ENCODE measurements around the gene MELK.
"Not testable (repeated sequence)": the region's sequence is repeated elsewhere in the genome, so short reads cannot be mapped to it uniquely, and the experiment has no call there.

Gene MELK

GRCh38 chr9:36543916-36544315, 28.8 kb upstream of the MELK start:
- TF ChIP-seq, protein P1, sequence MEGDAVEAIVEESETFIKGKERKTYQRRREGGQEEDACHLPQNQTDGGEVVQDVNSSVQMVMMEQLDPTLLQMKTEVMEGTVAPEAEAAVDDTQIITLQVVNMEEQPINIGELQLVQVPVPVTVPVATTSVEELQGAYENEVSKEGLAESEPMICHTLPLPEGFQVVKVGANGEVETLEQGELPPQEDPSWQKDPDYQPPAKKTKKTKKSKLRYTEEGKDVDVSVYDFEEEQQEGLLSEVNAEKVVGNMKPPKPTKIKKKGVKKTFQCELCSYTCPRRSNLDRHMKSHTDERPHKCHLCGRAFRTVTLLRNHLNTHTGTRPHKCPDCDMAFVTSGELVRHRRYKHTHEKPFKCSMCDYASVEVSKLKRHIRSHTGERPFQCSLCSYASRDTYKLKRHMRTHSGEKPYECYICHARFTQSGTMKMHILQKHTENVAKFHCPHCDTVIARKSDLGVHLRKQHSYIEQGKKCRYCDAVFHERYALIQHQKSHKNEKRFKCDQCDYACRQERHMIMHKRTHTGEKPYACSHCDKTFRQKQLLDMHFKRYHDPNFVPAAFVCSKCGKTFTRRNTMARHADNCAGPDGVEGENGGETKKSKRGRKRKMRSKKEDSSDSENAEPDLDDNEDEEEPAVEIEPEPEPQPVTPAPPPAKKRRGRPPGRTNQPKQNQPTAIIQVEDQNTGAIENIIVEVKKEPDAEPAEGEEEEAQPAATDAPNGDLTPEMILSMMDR (IDR thresholded peaks at IDR 0.05; ENCODE audit: low read depth, low read length, missing control alignments), result no peak
- no peak overlapping the region for H3K4me3 ChIP-seq (ENCODE audit: low read depth, low read length)
- in situ Hi-C loops (cut with HindIII; ENCODE audit: low sequenced_read_pairs), result no loop called here
- peak; percentile 93 for DNase-seq (ENCODE audit: low read depth)

DNA sequence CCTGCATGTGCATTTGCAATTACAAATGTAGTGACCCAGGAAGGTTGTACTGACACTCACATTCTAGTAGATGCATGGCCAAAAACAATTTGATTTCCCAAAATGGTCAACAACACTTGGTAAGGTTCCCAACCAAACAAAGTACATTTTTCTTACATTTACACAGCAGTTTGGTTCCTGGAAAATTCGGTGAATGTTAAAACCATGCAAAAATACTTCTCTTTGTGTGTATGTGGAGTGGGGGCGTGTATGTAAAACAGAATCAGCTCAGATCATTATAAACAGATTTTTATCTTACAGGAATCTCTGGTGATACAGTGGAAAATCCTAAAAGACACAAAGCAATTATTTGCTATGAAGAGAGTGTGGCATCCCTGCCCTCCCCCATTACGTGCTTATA, 25.1 kb upstream of the MELK start:
- in situ Hi-C loops (cut with HindIII; ENCODE audit: low sequenced_read_pairs), result no loop called here
- TF ChIP-seq, protein P1 (IDR thresholded peaks at IDR 0.05; ENCODE audit: low read depth, low read length, missing control alignments), result no peak
- H3K4me3 ChIP-seq (ENCODE audit: low read depth, low read length), result no peak overlapping the region
- DNase-seq (ENCODE audit: low read depth), result no peak

DNA sequence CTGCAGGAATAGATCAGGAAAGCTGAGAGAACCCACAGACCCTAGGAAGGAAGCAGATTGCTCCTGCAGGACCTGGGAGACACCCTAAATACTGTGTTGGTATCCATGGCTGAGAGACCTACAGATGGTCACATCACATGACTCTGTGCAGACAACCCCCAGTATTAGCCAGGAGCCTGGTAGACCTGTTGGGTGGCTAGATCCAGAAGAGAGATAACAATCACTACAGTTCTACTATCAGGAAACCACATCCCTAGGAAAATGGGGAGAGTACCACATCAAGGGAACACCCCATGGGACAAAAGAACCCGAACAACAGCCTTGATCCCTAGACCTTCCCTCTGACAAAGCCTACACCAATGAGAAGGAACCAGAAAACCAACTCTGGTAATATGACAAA, 24.2 kb upstream of the MELK start:
- DNase-seq (ENCODE audit: low read depth), result no peak
- in situ Hi-C loops (cut with HindIII; ENCODE audit: low sequenced_read_pairs), result no loop called here
- TF ChIP-seq, protein P1 (IDR thresholded peaks at IDR 0.05; ENCODE audit: low read depth, low read length, missing control alignments), result no peak

GRCh38 chr9:36550135-36550534, 22.6 kb upstream of the MELK start:
- TF ChIP-seq, protein P1 (IDR thresholded peaks at IDR 0.05; ENCODE audit: low read depth, low read length, missing control alignments), result no peak
- DNase-seq (ENCODE audit: low read depth), result no peak
- H3K4me3 ChIP-seq (ENCODE audit: low read depth, low read length), result no peak overlapping the region
- in situ Hi-C loops (cut with HindIII; ENCODE audit: low sequenced_read_pairs), result no loop called here

More for the DNA sequence above, 24.2 kb upstream of the MELK start:
- no peak overlapping the region for H3K4me3 ChIP-seq (ENCODE audit: low read depth, low read length)

GRCh38 chr9:36550631-36551098, 22.0 kb upstream of the MELK start:
- DNase-seq (ENCODE audit: low read depth); H3K4me3 ChIP-seq (ENCODE audit: low read depth, low read length); in situ Hi-C loops (cut with HindIII; ENCODE audit: low sequenced_read_pairs): not testable (repeated sequence)

GRCh38 chr9:36551129-36551528, 21.6 kb upstream of the MELK start:
- no peak overlapping the region for H3K4me3 ChIP-seq (ENCODE audit: low read depth, low read length)
- in situ Hi-C loops (cut with HindIII; ENCODE audit: low sequenced_read_pairs), result no loop called here
- TF ChIP-seq, protein P1 (IDR thresholded peaks at IDR 0.05; ENCODE audit: low read depth, low read length, missing control alignments), result no peak
- DNase-seq (ENCODE audit: low read depth), result no peak

DNA sequence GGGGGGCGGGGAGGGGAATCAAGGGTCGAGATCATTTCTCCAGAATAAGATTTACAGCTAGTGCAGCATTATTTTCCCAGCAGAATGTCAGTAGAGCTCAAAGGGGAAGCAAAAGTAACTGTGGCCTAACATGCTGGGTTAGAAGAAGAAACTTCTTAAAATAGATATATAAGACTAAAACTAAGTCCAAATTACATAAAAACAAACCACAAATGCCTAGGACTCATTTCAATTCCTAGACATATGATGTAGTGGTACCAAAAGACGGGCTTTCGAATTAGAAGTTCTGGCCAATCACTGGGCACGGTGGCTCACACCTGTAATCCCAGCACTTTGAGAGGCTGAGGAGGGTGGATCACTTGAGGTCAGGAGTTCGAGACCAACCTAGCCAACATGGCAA, 20.8 kb upstream of the MELK start:
- TF ChIP-seq, protein P1 (IDR thresholded peaks at IDR 0.05; ENCODE audit: low read depth, low read length, missing control alignments), result no peak
- in situ Hi-C loops (cut with HindIII; ENCODE audit: low sequenced_read_pairs), result no loop called here
- no peak overlapping the region for H3K4me3 ChIP-seq (ENCODE audit: low read depth, low read length)
- no peak for DNase-seq (ENCODE audit: low read depth)

Data from astrocyte of the cerebellum (primary cell).